HUES6 (cell line): ENCODE results near the gene PCSK4.

Source experiments
- H3K27ac ChIP-seq: 2 replicates; pipeline ENCODE4 v1.7.0; 2013; ENCODE audit warnings: low read depth, mild to moderate bottlenecking, low read length, inconsistent platforms
- H3K27me3 ChIP-seq: 2 replicates; pipeline ENCODE4 v1.6.1; 2013; ENCODE audit warnings: low read length; ENCODE audit not compliant: control insufficient read depth, insufficient read depth
- H3K36me3 ChIP-seq: 2 replicates; pipeline ENCODE4 v1.6.1; 2013; ENCODE audit warnings: low read length; ENCODE audit not compliant: control insufficient read depth, insufficient read depth
- H3K4me1 ChIP-seq: 2 replicates; pipeline ENCODE4 v1.6.1; 2013; ENCODE audit warnings: low read length; ENCODE audit not compliant: control insufficient read depth, insufficient read depth
- H3K4me3 ChIP-seq: 2 replicates; pipeline ENCODE4 v1.5.1; 2013; ENCODE audit warnings: low read depth, low read length
- H3K9ac ChIP-seq: one replicate; pipeline ENCODE4 v1.6.1; 2013; ENCODE audit warnings: mild to moderate bottlenecking, low read length
- H3K9me3 ChIP-seq: 2 replicates; pipeline ENCODE4 v1.6.1; 2013; ENCODE audit warnings: low read depth, low read length; ENCODE audit not compliant: control insufficient read depth, insufficient read depth

The PCSK4 gene

DNA sequence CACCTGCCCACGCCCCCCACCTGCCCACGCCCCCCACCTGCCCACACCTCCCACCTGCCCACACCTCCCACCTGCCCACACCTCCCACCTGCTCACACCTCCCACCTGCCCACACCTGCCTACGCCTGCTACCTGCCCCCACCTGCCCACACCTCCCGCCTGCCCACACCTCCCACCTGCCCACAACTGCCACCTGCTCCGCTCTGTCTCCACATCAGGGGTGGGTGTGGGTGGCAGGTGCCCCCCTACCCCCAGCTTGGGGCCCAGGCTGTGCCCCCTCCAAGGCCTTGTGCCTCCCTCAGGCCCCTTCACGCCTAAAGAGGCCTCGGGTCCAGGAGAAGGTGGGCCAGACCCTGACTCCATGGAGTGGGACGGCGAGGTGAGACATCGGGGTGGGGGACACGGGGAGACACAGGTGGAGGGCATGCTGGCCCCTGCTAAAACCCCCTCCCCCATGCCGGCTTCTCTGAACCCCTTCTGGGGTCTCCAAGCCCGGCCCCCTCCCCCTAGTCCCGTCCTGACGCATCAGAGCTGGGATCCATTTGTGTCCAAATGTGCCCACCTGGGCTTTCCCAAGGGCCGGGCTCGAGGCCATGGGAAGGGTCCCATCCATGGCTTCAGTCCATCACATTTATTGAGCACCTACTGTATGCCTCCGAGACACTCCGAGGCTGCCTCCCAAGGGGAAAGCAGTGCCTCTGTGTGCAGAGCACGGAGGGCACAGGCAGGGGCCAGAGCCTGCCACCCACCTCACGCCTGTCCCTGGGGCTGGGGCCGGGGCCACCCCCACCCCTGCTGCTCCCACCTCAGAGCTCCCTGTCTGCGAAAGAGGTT, 38.7 kb upstream of the PCSK4 start:
- no peak overlapping the region for H3K9ac ChIP-seq
- H3K36me3 ChIP-seq = no peaks in the 10 kb centered on the region
- H3K4me3 ChIP-seq = no peak overlapping the region
- H3K9me3 ChIP-seq = no peaks in the 10 kb centered on the region
- H3K27me3 ChIP-seq = peaks cover 62% of the 10 kb centered on the region
- H3K27ac ChIP-seq = no peak overlapping the region
- peaks cover 4% of the 10 kb centered on the region; the same call in 1 of the 2 replicates for H3K4me1 ChIP-seq

GRCh38 chr19:1527650-1528309, 37.6 kb upstream of the PCSK4 start:
- H3K27me3 ChIP-seq = peaks cover 71% of the 10 kb centered on the region
- H3K36me3 ChIP-seq = no peaks in the 10 kb centered on the region

DNA sequence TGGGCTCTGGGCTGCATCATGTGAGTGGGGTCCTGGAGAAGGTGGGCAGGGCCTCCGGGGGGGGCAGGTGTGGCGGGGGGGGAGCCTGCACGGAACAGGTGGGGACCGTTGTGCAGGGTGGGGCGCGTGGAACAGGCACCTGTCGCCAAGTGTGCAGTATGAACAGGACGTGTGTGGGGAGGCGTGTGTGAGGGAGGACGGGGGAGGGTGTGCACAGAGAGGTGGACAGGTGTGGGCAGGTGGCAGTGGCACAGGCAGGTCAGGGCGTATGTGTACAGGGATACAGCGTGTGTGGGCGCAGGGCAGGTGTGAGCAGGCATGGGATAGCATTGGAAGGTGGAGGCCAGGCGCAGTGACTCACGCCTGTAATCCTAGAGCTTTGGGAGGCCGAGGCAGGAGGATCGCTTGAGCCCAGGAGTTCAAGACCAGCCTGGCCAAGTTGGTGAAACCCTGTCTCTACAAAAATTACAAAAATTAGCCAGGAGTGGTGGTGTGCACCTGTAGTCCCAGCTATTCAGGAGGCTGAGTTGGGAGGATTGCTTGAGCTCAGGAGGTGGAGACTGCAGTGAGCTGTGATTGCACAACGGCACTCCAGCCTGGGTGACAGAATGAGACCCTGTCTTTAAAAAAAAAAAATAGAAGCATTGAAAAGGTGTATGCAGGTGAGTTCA, 37.0 kb upstream of the PCSK4 start:
- Histone ChIP-seq H3K4me3 (no peak overlapping the region), H3K4me1 (peaks cover 4% of the 10 kb centered on the region; the same call in 1 of the 2 replicates), H3K9me3 (no peaks in the 10 kb centered on the region), H3K27me3 (peaks cover 78% of the 10 kb centered on the region), H3K9ac (no peak overlapping the region), H3K36me3 (no peaks in the 10 kb centered on the region), H3K27ac (no peak overlapping the region)

More at GRCh38 chr19:1527650-1528309, 37.6 kb upstream of the PCSK4 start:
- H3K4me1 ChIP-seq = peaks cover 4% of the 10 kb centered on the region; the same call in 1 of the 2 replicates
- H3K4me3 ChIP-seq = no peak overlapping the region
- no peaks in the 10 kb centered on the region for H3K9me3 ChIP-seq
- no peak overlapping the region for H3K9ac ChIP-seq
- no peak overlapping the region for H3K27ac ChIP-seq

- Histone ChIP-seq H3K4me3 (no peak overlapping the region), H3K27ac (no peak overlapping the region), H3K4me1 (peaks cover 4% of the 10 kb centered on the region; the same call in 1 of the 2 replicates), H3K9me3 (no peaks in the 10 kb centered on the region), H3K36me3 (no peaks in the 10 kb centered on the region), H3K9ac (no peak overlapping the region), H3K27me3 (peaks cover 79% of the 10 kb centered on the region)
These were observed 36.1 kb upstream of the PCSK4 start for GRCh38 chr19:1526066-1526778.

- Histone ChIP-seq H3K27ac (no peak overlapping the region), H3K9ac (no peak overlapping the region), H3K36me3 (no peaks in the 10 kb centered on the region), H3K27me3 (peaks cover 80% of the 10 kb centered on the region), H3K9me3 (no peaks in the 10 kb centered on the region), H3K4me3 (no peak overlapping the region), H3K4me1 (peaks cover 4% of the 10 kb centered on the region; the same call in 1 of the 2 replicates)
These were observed 35.2 kb upstream of the PCSK4 start for GRCh38 chr19:1525343-1525742.

GRCh38 chr19:1524972-1525325, 34.8 kb upstream of the PCSK4 start:
- H3K9ac ChIP-seq = no peak overlapping the region
- H3K9me3 ChIP-seq = no peaks in the 10 kb centered on the region
- H3K4me1 ChIP-seq = peaks cover 4% of the 10 kb centered on the region; the same call in 1 of the 2 replicates
- no peak overlapping the region for H3K4me3 ChIP-seq
- no peak overlapping the region for H3K27ac ChIP-seq
- H3K36me3 ChIP-seq = no peaks in the 10 kb centered on the region
- H3K27me3 ChIP-seq = peaks cover 81% of the 10 kb centered on the region

DNA sequence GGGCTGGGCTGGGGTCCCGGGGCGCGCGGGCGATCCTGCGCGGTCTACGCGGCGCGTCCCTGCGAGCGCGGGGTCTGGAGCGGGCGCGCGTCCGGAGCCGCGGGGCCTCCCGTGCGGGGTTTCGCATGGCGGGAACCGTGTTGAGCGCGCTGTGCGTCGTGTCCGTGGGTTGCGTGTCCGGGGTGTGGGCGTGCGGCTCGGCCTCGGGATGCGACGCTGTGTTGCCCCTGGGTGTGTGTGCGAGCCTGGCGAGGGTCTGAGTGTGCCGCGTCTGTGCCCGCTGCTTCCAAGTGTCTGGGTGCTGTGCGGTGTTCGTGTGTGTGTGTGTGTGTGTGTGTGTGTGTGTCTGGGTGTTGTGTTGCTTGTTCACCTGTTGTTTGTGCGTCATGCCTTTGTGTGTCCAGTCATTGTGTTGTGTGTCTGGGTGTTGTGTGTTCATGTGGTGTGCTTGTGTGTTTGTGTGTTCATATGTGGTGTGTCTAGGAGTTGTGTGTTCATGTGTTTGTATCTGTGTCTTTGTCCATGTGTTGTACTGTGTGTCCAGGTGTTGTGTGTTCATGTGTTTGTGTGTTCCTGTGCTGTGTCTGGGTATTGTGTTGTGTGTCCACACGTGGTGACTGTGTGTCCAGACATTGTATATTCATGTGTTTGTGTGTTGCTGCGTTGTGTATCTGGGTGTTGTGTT, 34.3 kb upstream of the PCSK4 start:
- Histone ChIP-seq H3K27ac (no peak overlapping the region), H3K27me3 (peaks cover 80% of the 10 kb centered on the region), H3K36me3 (no peaks in the 10 kb centered on the region), H3K4me1 (peaks cover 4% of the 10 kb centered on the region; the same call in 1 of the 2 replicates), H3K9ac (no peak overlapping the region), H3K4me3 (peak overlapping the region; percentile 48), H3K9me3 (no peaks in the 10 kb centered on the region)

DNA sequence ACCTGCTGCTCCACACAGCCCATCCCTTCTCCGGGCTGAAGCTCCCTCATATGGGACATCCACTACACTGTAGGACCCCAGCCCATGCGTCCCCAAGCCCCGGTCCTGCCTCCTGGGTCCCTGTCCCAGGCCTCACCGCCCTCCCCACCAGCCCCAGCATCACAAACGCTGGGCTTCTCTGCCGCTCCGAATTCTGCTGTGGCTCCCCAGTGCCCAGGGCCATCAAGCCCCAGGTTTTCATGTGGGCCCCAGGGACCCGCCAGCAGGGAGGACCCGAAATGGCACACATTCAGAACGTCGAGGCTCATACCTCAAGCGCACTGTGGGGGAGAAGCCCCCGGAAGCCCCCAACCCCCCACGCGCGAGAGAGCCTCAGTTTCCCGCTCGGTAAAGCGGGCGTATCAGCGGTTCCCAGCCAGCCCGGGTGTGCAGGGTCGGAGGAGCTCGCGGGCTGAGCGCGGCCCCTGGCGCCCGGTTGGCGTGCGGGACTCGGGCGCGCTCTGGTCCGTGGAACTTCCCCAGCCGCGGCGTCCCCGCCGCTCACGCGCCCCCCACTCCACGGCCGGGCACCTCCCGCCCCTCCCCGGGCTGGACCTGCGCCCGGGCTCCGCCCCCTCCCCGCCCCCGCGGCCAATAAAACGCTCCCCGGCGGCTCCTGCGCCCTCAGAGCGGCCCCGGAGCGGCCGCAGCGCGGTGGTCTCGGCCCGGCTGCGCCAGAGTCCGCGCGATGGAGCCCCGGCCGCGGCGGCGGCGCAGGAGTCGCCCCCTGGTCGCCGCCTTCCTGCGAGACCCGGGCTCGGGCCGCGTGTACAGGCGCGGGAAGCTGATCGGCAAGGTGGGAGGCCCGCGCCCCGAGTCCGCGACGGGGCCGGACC, 33.5 kb upstream of the PCSK4 start, which contains the start of gene PLK5:
TSS of gene PLK5 (plus strand) at position 666 of the 875 bp plus-strand sequence. CDS start 2,920 bp downstream, outside the sequence.
- Histone ChIP-seq H3K27ac (no peak within 1 kb of the TSS), H3K9me3 (no peaks in the 10 kb centered on the region), H3K4me3 (peak within 1 kb of the TSS; percentile 48), H3K36me3 (no peaks in the 10 kb centered on the region), H3K9ac (no peak within 1 kb of the TSS), H3K27me3 (peaks cover 77% of the 10 kb centered on the region), H3K4me1 (peaks cover 4% of the 10 kb centered on the region; the same call in 1 of the 2 replicates)

DNA sequence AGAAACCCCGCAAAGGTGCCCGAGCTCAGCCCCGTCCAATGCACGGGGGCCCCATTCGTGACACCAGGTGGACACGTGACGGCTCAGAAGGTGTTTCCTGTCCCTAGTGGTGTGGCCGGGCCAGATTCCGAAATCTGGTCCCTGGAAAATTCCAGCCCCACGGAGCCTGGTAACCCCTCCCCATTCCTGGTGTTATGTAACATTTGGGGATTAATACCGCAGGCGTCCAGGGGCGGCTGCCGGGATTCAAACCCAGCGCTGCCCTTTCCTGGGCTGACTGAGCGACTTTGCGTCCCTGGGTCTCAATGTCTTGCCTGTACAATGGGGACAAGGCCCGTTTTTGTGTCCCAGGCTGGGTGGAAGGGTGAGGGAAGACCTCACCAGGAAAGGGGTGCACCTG, 32.7 kb upstream of the PCSK4 start:
- H3K4me3 ChIP-seq = no peak overlapping the region

More for the DNA sequence above, 32.7 kb upstream of the PCSK4 start:
- Histone ChIP-seq H3K4me1 (peaks cover 4% of the 10 kb centered on the region; the same call in 1 of the 2 replicates), H3K9me3 (no peaks in the 10 kb centered on the region), H3K27ac (no peak overlapping the region), H3K36me3 (no peaks in the 10 kb centered on the region), H3K9ac (no peak overlapping the region), H3K27me3 (peaks cover 80% of the 10 kb centered on the region)
